Myocyte (in vitro differentiated cells): ENCODE results near the gene UIMC1. TPM values are rescaled to one million over a fixed set of nuclear protein-coding genes. Genes with fewer than 3 reads are reported as not detected.
A peak's percentile ranks its signal among the peaks of the same experiment; 100 is the strongest.

ENCODE experiments used
- DNase-seq: peaks from one replicate; pipeline ENCODE4 v3.0.0-alpha.2; 2012; ENCODE audit warnings: low read depth
- total RNA-seq: library from RNA; depleted of rRNA; stranded (reverse); fragments of >200 nt; gene quantifications from 2 replicates; pipeline ENCODE4 v1.2.3, GENCODE V29; 2014

UIMC1 gene
- total RNA-seq, 1 donor from 2014 or later = 25.8 TPM

DNA sequence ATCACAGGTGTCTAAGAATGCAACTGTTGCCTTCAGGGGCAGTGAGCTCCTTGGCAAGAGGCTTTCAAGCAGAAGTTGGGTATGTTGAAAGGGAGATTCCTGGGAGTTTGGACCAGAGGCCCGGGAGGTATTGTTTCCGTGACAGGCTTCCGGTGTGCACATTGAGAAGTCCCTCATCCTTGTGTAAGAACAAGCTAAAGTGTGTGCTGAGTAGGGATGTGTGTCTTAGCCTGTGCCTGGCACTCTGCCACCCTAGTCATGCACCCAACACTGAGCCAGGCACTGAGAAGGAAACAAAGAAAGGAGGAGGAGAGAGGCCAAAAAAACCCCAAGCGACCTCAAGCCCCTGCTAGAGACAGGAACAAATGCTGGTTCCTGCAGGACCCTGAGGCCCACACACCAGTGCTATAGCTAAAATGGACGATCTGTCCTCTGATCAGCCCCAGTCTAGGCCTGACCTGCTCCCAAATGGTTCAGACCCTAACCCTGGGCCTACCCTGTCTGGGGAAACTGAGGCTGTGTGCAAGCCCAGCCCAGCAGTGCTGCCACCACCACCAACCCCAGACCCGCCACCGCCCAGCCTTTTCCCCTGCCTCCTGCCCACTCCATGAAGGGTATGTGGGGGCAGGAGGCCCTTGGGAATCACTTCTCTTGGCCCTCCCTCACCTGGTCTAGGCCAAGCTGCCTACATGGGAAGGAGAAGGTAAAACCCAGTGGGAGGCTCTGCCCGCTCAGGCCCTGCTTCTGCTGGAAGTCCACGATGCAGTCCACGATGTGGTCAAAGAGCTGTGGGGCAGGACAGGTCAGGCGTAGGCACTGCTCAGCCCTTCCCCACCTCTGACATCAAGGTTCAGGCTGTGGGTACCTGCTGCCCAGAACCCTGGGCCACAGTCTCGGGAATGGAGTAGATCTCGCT lies 120.0 kb downstream of the UIMC1 start:
- no peak for DNase-seq

DNA sequence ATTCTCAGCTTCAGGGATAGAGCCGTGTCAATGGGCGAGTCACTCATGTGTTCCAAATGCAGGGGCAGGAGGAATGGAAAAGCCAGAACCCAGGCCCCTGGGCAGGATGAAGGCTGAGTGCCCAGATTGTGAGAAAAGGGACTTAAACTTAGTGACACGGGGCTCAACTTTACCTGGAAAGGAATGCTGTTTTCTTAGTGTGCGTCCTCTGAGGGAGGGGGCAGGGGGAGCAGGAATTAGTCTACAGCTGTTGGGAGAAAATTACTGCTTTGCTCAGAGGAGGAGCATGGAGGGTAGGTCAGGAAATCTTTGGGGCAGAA lies 122.0 kb downstream of the UIMC1 start:
- DNase-seq = peak; percentile 5

- DNase-seq = no peak
Measured at GRCh38 chr5:176883700-176884570, 122.6 kb downstream of the UIMC1 start.

DNA sequence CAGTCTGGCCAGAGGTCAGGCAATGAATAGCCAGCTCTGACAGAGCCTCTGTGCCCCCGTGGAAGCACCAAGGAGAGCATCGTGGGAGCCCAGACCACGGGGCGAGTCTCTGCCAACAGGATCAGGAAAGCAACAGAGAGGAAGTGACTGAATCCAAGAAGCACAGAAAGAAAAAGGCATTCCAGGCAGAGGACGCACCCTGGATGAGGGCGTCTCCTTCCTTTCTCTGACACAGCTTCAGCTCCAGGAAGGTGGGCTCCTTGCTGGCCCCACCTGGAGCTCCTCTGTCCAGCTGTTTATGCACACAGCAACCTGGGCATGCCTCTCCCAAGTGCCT lies 124.0 kb downstream of the UIMC1 start:
- DNase-seq = peak; percentile 16

DNA sequence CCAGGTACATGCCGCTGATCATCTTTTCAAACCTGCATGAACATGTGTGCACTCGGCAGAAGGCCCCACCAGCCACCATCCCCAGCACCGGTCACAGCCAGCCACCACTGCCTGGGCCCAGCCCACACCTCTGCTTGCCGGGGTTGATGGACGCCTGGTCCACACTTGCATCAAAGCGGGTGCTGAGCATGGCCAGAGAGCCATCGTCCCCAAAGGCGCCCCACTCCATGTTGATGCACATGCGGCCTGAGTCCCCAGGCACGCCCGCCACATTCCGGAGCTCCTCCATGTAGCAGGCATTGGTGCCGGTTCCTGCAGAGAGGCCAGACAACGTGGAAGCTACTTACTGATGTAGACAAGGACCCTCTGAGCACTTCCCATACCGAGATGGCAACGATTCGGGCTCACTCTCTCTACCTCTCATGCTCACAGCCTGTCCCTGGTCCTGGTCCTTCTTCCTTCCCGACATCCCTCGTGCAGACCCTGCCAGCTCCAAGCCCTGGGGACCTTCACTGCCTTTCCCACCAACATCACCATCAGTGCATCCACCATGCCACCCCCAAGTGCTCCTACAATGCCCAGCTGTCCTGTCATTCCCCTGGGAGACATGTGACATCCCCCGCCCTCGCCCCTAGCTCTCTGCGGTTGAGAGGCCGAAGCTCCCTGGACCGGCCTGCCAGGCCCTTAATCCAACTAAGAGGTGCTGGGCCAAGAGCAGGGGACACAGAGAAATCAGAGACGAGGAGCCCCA lies 124.6 kb downstream of the UIMC1 start:
- no peak for DNase-seq

DNA sequence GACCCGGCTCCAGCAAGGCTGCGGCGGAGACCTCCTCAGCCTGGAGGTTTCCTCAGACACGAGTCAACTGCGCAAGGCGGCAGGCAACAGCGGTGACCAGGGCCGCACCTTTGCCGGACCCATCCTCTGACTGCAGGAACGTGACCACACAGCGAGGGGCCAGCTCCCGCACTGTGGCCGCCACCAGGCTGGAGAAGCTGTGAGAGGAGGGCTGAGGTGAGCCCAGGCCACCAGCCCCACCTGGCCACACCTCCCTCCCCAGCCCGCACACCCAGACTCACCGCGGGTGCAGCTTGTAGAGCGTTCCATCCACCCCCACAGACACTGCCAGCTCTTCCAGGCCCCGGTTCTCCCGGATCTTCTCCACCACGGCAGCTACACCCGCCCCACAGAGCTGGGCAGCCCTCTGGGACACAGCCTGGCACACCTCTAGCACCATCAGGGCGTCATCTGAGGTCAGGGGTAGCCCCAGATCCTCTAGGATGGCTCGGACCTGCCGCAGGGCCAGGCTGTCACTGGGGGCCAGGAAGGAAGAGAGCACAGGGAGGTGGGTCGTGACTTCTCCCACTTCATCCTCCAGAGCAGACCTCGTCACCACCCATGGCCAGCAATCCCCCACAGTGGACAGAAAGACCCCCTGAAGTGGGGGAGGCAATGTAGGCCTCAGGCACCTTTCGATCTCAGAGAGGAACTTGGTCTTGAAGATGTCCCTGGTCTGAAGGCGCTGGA lies 125.4 kb downstream of the UIMC1 start:
- DNase-seq = no peak

DNA sequence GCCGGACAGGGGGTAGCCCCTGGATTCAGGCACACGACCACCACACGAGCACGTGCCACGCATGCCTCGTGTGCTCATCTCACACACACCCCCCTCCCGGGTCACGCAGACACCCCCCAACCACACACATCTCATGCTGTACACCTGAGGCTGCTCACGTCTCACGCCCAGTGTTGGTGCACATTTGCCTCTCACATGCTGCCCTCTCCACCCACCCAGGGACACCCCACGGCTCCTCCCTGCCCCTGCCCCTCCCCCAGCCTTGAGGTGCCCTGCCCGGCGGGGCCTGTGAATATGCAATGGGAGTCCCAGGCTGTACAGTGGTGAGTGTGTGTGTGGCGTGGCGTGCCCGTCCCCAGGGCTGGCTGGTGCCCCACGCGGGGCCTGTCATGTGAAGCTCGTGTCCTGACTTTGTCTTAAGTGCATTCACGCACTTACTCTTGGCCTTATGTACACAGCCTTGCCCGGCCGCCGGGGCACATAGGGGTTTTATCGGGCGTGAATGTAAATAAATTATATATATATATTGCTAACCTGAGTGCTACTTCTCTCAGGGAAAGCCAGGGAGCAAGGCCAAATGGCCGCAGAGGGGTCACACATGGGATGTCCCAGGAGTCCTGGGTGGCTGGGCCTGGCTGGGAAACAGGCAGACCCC lies 126.1 kb downstream of the UIMC1 start:
- no peak for DNase-seq

GRCh38 chr5:176879663-176880361 lies 126.8 kb downstream of the UIMC1 start:
- no peak for DNase-seq

GRCh38 chr5:176878906-176879662 lies 127.5 kb downstream of the UIMC1 start:
- no peak for DNase-seq

- DNase-seq = no peak
Measured at GRCh38 chr5:176878463-176878862, 128.1 kb downstream of the UIMC1 start.

DNA sequence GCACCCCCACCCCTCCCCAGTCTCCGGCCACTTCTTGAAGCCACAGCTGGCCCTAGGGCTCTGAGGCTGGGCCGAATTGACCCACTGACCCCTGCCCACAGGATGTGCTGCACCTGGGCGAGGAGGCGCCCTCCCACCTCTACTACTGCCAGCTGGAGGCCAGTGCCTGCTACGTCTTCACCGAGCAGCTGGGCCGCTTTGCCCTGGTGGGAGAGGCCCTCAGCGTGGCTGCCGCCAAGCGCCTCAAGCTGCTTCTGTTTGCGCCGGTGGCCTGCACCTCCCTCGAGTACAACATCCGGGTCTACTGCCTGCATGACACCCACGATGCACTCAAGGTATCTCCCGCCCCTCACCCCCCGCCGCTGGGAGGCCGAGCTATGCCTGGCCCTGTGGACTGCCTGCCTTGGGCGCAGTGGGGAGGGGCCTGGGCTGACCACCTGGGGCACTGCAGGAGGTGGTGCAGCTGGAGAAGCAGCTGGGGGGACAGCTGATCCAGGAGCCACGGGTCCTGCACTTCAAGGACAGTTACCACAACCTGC lies 128.7 kb downstream of the UIMC1 start:
- DNase-seq = no peak

DNA sequence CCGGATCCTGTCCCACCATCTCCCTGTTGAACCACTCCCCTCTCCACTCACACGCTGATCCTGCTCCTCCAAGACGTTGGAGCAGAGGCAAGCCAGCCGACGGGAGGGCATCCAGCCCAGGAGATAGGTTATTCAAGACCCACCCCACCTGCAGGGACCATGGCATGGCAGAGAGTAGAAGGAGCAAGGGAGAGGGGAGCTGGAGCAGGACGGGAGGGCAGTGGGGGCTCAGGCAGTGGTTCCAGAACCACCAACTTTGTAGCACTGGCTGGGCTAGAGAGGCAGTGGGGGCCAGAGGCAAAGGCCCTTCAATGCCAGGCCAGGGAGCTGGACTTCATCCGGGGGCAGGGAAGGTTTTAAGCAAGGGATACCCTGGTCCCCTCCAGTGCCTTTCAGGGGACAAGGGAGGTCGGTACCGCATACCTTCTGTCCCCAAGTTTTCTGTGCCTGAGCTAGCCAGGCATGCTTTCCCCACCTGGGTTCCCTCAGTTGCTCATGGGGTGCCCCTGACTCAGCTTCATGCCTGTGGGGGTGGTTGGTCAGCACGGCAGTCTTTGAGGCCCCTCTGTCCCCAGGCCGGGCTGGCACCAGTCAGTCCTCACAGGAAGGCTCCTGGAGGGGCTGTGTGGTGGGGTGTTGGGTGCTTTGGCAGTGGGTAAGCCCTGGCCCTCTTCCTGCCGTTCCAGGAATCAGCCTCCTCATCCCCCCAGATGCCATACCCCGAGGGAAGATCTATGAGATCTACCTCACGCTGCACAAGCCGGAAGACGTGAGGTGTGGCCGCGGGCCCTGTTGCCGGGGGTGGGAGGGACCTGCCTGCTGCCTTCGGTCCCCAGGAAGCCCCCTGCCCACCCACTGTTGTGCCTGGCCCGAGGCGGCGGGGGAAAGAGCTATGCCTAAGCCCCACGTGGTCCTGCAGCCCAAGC lies 129.8 kb downstream of the UIMC1 start:
- no peak for DNase-seq

- DNase-seq = no peak
Measured at GRCh38 chr5:176875783-176876505, 130.6 kb downstream of the UIMC1 start.

DNA sequence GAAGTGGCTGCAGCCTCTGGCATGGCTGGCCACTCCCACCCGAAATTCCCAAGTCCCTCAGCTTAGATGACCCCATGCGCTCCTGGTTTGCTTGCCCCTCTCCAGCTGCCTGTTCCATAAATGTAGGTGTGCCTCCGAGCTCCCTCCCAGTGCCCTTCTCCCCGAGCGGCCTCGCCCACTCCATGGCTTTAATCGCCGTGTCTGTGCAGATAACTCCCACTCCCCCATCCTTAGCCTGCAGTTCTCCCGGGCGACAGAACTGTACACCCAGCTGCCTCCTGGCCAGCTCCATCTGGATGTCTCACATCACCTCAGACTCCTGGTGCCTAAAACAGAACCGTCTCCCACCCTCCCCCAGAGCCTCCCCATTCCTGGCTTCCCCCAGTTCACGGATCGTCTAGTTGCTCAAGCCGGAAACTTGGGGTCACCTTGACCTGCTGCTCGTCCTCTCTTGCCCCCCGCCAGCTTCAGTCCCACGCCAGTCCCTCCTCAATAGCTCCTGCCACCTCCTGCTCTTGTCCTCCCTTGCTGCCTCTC lies 131.5 kb downstream of the UIMC1 start:
- DNase-seq = no peak

GRCh38 chr5:176874198-176874780 lies 132.3 kb downstream of the UIMC1 start:
- no peak for DNase-seq

DNA sequence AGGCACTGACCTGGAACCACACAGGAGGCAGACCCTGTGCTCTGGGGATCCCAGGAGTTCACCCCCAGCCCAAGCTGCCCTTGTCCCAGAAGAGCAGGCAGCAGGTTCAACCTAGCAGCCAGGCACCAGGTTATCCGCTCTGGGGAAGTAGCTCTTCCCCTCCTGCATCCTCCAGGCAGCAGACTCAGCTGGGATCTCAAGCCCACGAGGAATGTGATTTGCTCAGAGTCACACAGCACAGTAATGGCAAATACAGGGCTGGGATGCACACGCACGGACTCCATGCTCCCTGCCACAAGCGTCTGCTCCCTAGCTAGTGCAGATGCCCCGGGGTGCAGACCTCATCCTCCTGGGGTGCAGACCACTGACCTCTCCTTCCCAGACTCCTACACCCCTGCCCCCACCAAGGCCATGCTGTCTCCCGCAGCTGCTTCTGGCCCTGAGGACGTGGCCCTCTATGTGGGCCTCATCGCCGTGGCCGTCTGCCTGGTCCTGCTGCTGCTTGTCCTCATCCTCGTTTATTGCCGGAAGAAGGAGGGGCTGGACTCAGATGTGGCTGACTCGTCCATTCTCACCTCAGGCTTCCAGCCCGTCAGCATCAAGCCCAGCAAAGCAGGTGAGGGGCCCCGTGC lies 132.9 kb downstream of the UIMC1 start:
- no peak for DNase-seq
